Astrocyte (in vitro differentiated cells and primary cell): ENCODE measurements around the gene GARIN5A.

Experiments used
- EZH2 ChIP-seq: IDR thresholded peaks from 2 replicates; pipeline ENCODE4 v1.6.1; 2012; ENCODE audit warnings: mild to moderate bottlenecking, low read length, inconsistent platforms; ENCODE audit not compliant: insufficient read depth
- TF ChIP-seq, protein P1 (sequence below): IDR thresholded peaks from 2 replicates; pipeline ENCODE4 v1.5.1; 2011; ENCODE audit warnings: low read depth, mild to moderate bottlenecking, inconsistent platforms, low read length, moderate library complexity; ENCODE audit not compliant: insufficient read depth

DNA sequence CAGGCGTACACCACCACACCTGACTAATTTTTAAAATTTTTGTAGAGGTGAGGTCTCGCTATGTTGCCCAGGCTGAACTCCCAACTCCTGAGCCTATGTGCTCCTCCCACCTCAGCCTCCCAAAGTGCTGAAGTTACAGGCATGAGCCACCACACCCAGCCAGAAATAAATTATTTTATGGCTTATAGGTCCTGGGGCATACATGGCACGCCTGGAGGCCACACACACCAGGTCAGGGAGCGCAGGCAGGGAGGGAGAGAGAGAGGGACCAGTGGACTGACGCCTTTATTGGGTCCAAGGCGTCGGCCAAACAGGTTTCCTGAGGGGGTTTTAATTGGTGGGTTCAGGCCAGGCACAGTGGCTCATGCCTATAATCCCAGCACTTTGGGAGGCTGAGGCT is 51.1 kb downstream of the GARIN5A start:
- no peak for TF ChIP-seq EZH2
- TF ChIP-seq, protein P1, sequence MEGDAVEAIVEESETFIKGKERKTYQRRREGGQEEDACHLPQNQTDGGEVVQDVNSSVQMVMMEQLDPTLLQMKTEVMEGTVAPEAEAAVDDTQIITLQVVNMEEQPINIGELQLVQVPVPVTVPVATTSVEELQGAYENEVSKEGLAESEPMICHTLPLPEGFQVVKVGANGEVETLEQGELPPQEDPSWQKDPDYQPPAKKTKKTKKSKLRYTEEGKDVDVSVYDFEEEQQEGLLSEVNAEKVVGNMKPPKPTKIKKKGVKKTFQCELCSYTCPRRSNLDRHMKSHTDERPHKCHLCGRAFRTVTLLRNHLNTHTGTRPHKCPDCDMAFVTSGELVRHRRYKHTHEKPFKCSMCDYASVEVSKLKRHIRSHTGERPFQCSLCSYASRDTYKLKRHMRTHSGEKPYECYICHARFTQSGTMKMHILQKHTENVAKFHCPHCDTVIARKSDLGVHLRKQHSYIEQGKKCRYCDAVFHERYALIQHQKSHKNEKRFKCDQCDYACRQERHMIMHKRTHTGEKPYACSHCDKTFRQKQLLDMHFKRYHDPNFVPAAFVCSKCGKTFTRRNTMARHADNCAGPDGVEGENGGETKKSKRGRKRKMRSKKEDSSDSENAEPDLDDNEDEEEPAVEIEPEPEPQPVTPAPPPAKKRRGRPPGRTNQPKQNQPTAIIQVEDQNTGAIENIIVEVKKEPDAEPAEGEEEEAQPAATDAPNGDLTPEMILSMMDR: no peak
